ENCODE data around the gene PGAM2.
A peak's percentile ranks its signal among the peaks of the same experiment; 100 is the strongest.
"Not testable (repeated sequence)": the region's sequence is repeated elsewhere in the genome, so short reads cannot be mapped to it uniquely, and the experiment has no call there.

The PGAM2 gene

GRCh38 chr7:44018857-44019807 lies 46.2 kb downstream of the PGAM2 start:
- peak; percentile 77 for DNase-seq

DNA sequence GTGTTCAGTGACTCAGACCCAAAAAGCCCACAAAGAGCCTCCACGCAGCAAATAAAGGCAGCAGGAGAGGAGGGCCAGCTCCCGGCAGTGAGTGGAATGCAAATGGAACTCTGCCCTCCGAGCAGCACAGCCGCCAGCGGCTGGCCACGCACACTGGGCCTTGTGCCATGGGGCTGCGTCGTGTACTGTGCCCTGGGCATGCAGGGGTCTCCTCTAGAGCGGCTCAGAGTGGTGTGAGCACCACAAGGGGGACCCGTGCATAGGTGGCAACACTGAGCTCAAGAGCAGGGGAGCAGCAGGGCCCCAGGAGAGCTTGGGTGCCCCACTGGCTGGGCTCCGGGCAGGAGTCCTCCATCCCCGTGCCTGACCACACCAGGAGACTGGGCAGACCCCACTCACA lies 50.3 kb downstream of the PGAM2 start:
- DNase-seq = not testable (repeated sequence)
